A549 (cell line): ENCODE measurements around the gene VHLL. TPM values are rescaled to one million over a fixed set of nuclear protein-coding genes. Genes with fewer than 3 reads are reported as not detected.

Experiments
- ATAC-seq, 2 experiments: fragments of 200-7000 bp in 1 of 2; fragments of >200 bp in 1 of 2; cut with Nextera tagmentation in 1 of 2; cut with Tn5 transposase in 1 of 2; 3 replicates each; pipeline versions ENCODE4 v1.8.0 to v1.9.1; 2018 to 2020; ENCODE audit warnings: mild to moderate bottlenecking in 1 of 2, moderate library complexity in 1 of 2
- CTCF ChIA-PET: fragments of 300-600 bp; sonication (Branson Sonifier 250); formaldehyde crosslinking; extraction: SDS; loops from one replicate; lab custom pipeline; 2021; ENCODE audit warnings: antibody characterized with exemption, inconsistent platforms; lab: Yijun Ruan, JAX
- POLR2A ChIA-PET: fragments of 350-600 bp; formaldehyde crosslinking; extraction: SDS; loops from one replicate; lab custom pipeline; 2021; ENCODE audit warnings: antibody characterized with exemption, inconsistent platforms; lab: Yijun Ruan, JAX
- DNase-seq, 2 experiments: peaks; one replicate each; pipeline versions ENCODE4 v3.0.0 to v3.0.0-alpha.2; 2011 to 2016; ENCODE audit warnings: low read depth in 1 of 2, low spot score in 1 of 2
- FAIRE-seq: peaks from 2 replicates; lab custom pipeline; 2011; peaks lifted over from hg19 to GRCh38; lab: Jason Lieb, UNC
- H3K27ac ChIP-seq, 2 experiments: fragments of >200 bp; sonication (Bioruptor Twin); formaldehyde crosslinking; 3 replicates each; pipeline ENCODE4 v1.5.1; 2016 to 2017
- H3K4me1 ChIP-seq: fragments of >200 bp; sonication (Bioruptor Twin); formaldehyde crosslinking; 3 replicates; pipeline ENCODE4 v1.6.1; 2016
- H3K4me2 ChIP-seq: fragments of >200 bp; sonication (Bioruptor Twin); formaldehyde crosslinking; 3 replicates; pipeline ENCODE4 v1.6.1; 2016
- H3K4me3 ChIP-seq: fragments of >200 bp; sonication (Bioruptor Twin); formaldehyde crosslinking; 3 replicates; pipeline ENCODE4 v1.5.1; 2016
- H3K9me3 ChIP-seq: fragments of >200 bp; sonication (Bioruptor Twin); formaldehyde crosslinking; 3 replicates; pipeline ENCODE4 v1.6.1; 2016
- ESRRA ChIP-seq: fragments of 150-350 bp; IDR thresholded peaks from 2 replicates; pipeline ENCODE4 v1.6.1; 2014; ENCODE audit warnings: mild to moderate bottlenecking, low read length, borderline replicate concordance
- FOSB ChIP-seq: fragments of 250-450 bp; sonication (Bioruptor Pico); IDR thresholded peaks from 2 replicates; pipeline ENCODE4 v1.5.0; 2020; ENCODE audit warnings: mild to moderate bottlenecking, moderate library complexity
- FOSL2 ChIP-seq, 2 experiments: fragments of 450-650 bp in 1 of 2; fragments of >200 bp in 1 of 2; sonication (Bioruptor Twin) in 1 of 2; formaldehyde crosslinking; IDR thresholded peaks; 2 replicates each; pipeline versions ENCODE4 v1.5.0 to v1.6.1; 2016 to 2020; ENCODE audit warnings: mild to moderate bottlenecking in 1 of 2, moderate library complexity in 1 of 2
- GATA3 ChIP-seq: IDR thresholded peaks from 2 replicates; pipeline ENCODE4 v1.6.1; 2012; ENCODE audit warnings: borderline replicate concordance
- HDAC2 ChIP-seq: fragments of 200-600 bp; sonication (generic); IDR thresholded peaks from 2 replicates; pipeline ENCODE4 v1.6.1; 2016
- HOXA7 ChIP-seq: fragments of 250-450 bp; sonication (Bioruptor Pico); IDR thresholded peaks from 2 replicates; pipeline ENCODE4 v1.5.0; 2020; ENCODE audit warnings: mild to moderate bottlenecking, moderate library complexity
- JUN ChIP-seq, 2 experiments: fragments of >200 bp; sonication (Bioruptor Twin); formaldehyde crosslinking; IDR thresholded peaks; 2 replicates in 1 of 2; 3 replicates in 1 of 2; pipeline ENCODE4 v1.6.1; 2016 to 2017
- KDM1A ChIP-seq: fragments of 200-600 bp; sonication (generic); IDR thresholded peaks from 2 replicates; pipeline ENCODE4 v1.6.1; 2016; ENCODE audit warnings: low read depth, mild to moderate bottlenecking
- KDM5A ChIP-seq: fragments of 200-600 bp; sonication (generic); IDR thresholded peaks from 2 replicates; pipeline ENCODE4 v1.6.1; 2016; ENCODE audit warnings: antibody characterized with exemption, mild to moderate bottlenecking
- MAFK ChIP-seq: fragments of 450-650 bp; IDR thresholded peaks from 2 replicates; pipeline ENCODE4 v1.6.1; 2014; ENCODE audit not compliant: partially characterized antibody
- NFE2L2 ChIP-seq: fragments of 150-350 bp; conservative IDR thresholded peaks from 2 replicates; pipeline ENCODE4 v1.6.1; 2014; ENCODE audit warnings: low read length
- NPAS2 ChIP-seq: fragments of 250-450 bp; sonication (Bioruptor Pico); IDR thresholded peaks from 2 replicates; pipeline ENCODE4 v1.8.0; 2022; ENCODE audit warnings: mild to moderate bottlenecking, moderate library complexity, borderline replicate concordance
- POLR2AphosphoS2 ChIP-seq: conservative IDR thresholded peaks from 2 replicates; pipeline ENCODE4 v1.6.1; 2012; ENCODE audit warnings: low read length, improper control_type of control experiment, inconsistent platforms
- RARB ChIP-seq: fragments of 250-450 bp; sonication (Bioruptor Pico); IDR thresholded peaks from 2 replicates; pipeline ENCODE4 v1.8.0; 2021; ENCODE audit warnings: mild to moderate bottlenecking, moderate library complexity
- RCOR1 ChIP-seq: fragments of 150-350 bp; IDR thresholded peaks from 2 replicates; pipeline ENCODE4 v1.6.1; 2014; ENCODE audit warnings: antibody characterized with exemption, low read length, low read depth
- SMC3 ChIP-seq: fragments of >200 bp; sonication (Bioruptor Twin); formaldehyde crosslinking; IDR thresholded peaks from 3 replicates; pipeline ENCODE4 v1.6.1; 2018; ENCODE audit warnings: inconsistent platforms
- TP53 ChIP-seq: fragments of 250-450 bp; sonication (Bioruptor Pico); IDR thresholded peaks from 2 replicates; pipeline ENCODE4 v1.5.0; 2021; ENCODE audit warnings: mild to moderate bottlenecking, moderate library complexity
- ZC3H11A ChIP-seq: fragments of 450-650 bp; IDR thresholded peaks from 2 replicates; pipeline ENCODE4 v1.6.1; 2014; ENCODE audit warnings: antibody characterized with exemption, mild to moderate bottlenecking
- ZNF302 ChIP-seq: fragments of 250-450 bp; sonication (Bioruptor Pico); IDR thresholded peaks from 2 replicates; pipeline ENCODE4 v1.9.0; 2021; ENCODE audit warnings: inconsistent platforms, mild to moderate bottlenecking, moderate library complexity
- ZSCAN20 ChIP-seq: fragments of 250-450 bp; sonication (Bioruptor Pico); IDR thresholded peaks from 2 replicates; pipeline ENCODE4 v1.8.0; 2022; ENCODE audit warnings: mild to moderate bottlenecking, moderate library complexity
- WGBS: methylation state at CpG from one replicate; pipeline ENCODE4 v1.1.6; 2017; ENCODE audit errors: missing lambda C conversion rate; 5-methylcytosine and 5-hydroxymethylcytosine counted together
- polyA plus RNA-seq, 4 experiments: library from polyadenylated mRNA; depleted of rRNA in 3 of 4; stranded (reverse); fragments of >200 nt; fragmentation: RNase III in 1 of 4; extraction: RNeasy Plus Mini Kit Qiagen cat#74134 plus additional on column Dnase treatment in 1 of 4; gene quantifications; 2 replicates in 3 of 4; 3 replicates in 1 of 4; pipeline ENCODE4 v1.2.3, GENCODE V29; 2011 to 2017
- TF ChIP-seq, protein P1 (sequence below): fragments of >200 bp; sonication (Bioruptor Twin); formaldehyde crosslinking; IDR thresholded peaks from 3 replicates; pipeline ENCODE4 v1.5.1; 2016
- TF ChIP-seq, protein P2 (sequence below): IDR thresholded peaks from 2 replicates; pipeline ENCODE4 v1.6.1; 2012
- TF ChIP-seq, protein P3 (sequence below): fragments of 250-450 bp; sonication (Bioruptor Pico); IDR thresholded peaks from 2 replicates; pipeline ENCODE4 v1.5.0; 2020; ENCODE audit warnings: low read depth, mild to moderate bottlenecking, moderate library complexity
- TF ChIP-seq, protein P4 (sequence below): IDR thresholded peaks from 2 replicates; pipeline ENCODE4 v1.6.1; 2012

Gene VHLL
- polyA plus RNA-seq, 2 of the 4 experiments (the other 2 are of a cell fraction): not detected

DNA sequence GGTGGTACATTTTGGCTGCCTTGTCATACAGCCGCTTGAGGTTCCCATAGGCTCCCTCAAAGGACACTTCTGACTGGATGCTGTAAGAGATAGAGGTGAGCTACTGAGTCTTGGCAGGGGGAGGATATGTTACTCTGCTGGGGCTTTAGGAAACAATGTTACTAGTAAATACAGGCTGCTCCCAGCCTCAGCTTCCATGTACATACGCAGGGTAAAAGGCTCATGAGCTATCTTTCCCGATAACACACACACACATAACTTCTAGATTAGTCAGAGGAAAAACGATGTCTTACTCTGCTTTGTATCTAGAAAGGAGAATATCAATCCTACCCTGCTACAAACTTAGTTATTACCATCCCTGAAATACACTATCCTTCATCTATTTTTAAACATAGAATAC lies 30.8 kb downstream of the VHLL start:
- DNase-seq (no peak), FAIRE-seq (no peak), ATAC-seq (no peak)
- Histone ChIP-seq H3K27ac (no peak overlapping the region), H3K4me3 (no peak overlapping the region), H3K4me2 (no peak overlapping the region), H3K4me1 (peaks cover 3% of the 10 kb centered on the region; the same call in 2 of the 3 replicates), H3K9me3 (no peaks in the 10 kb centered on the region)
- CTCF ChIA-PET: interaction anchor here (0.9 to 1.0 kb wide), 2 partner anchors 13 to 172 kb away, joined by 3 to 5 read pairs; no protein-coding TSS in a partner anchor
- 52% methylated on average over 4 of the region's 4 CpGs for WGBS
- TF ChIP-seq, protein P1, sequence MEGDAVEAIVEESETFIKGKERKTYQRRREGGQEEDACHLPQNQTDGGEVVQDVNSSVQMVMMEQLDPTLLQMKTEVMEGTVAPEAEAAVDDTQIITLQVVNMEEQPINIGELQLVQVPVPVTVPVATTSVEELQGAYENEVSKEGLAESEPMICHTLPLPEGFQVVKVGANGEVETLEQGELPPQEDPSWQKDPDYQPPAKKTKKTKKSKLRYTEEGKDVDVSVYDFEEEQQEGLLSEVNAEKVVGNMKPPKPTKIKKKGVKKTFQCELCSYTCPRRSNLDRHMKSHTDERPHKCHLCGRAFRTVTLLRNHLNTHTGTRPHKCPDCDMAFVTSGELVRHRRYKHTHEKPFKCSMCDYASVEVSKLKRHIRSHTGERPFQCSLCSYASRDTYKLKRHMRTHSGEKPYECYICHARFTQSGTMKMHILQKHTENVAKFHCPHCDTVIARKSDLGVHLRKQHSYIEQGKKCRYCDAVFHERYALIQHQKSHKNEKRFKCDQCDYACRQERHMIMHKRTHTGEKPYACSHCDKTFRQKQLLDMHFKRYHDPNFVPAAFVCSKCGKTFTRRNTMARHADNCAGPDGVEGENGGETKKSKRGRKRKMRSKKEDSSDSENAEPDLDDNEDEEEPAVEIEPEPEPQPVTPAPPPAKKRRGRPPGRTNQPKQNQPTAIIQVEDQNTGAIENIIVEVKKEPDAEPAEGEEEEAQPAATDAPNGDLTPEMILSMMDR: no peak
- TF ChIP-seq, protein P2, sequence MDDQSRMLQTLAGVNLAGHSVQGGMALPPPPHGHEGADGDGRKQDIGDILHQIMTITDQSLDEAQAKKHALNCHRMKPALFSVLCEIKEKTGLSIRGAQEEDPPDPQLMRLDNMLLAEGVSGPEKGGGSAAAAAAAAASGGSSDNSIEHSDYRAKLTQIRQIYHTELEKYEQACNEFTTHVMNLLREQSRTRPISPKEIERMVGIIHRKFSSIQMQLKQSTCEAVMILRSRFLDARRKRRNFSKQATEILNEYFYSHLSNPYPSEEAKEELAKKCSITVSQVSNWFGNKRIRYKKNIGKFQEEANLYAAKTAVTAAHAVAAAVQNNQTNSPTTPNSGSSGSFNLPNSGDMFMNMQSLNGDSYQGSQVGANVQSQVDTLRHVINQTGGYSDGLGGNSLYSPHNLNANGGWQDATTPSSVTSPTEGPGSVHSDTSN: no peak
- POLR2A ChIA-PET: interaction anchor here (1.0 kb wide), 1 partner anchor 11 kb away, joined by 3 read pairs; no protein-coding TSS in a partner anchor

DNA sequence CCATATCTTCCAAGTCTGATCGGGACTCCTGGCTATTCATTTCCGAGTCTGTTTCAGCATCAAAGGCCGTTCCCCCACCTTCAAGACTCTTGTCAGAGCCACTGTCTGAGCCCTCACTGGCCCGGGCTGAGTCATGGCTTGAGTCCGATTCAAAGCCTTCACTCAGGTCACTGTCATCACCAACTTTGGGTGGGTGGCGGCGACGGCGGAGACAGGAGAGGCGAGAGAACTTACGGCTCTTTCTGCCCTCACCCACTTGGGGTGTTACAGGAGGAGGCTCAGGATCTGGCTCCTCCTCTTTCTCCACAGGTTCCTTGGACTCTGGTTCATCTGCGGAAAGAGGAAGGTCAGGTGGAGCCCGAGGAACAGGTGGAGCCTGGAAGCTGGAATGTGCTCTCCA lies 33.1 kb downstream of the VHLL start:
- CTCF ChIA-PET: no interaction called here

DNA sequence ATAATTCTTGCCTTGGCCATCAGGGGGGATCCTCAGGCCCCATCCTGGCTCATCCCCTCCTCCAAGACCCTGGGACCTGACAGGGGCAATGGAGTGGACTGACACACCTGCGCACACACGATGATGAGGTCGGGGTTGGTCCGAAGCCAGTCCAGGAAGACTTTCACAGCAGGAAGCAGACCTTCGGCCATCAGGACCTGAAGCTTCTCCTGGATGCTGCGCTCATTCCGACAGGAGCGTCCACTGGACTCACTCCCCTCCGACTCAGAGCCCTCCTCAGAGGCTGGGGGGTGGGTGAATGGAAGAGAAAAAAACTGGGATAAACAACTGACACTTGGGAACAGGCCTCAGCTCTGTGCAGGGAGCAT lies 35.8 kb downstream of the VHLL start:
- H3K9me3 ChIP-seq: no peaks in the 10 kb centered on the region
- no peak overlapping the region for H3K27ac ChIP-seq
- ChIA-PET CTCF (interaction anchor here (1.3 to 4.5 kb wide), 5 partner anchors 9 to 118 kb away, joined by 3 to 25 read pairs (median 5); partner anchors contain the start of gene BGLAP), POLR2A (interaction anchor here (1.6 kb wide), 1 partner anchor 19 kb away, joined by 5 read pairs; the partner anchor contains the start of gene SMG5)
- H3K4me3 ChIP-seq: no peak overlapping the region
- no peak; a peak in 1 of 6 replicates for ATAC-seq
- DNase-seq: no peak
- no peak for FAIRE-seq
- H3K4me1 ChIP-seq: peaks cover 15% of the 10 kb centered on the region
- TF ChIP-seq ESRRA (no peak), KDM5A (no peak), TP53 (CRISPR knock-in tag) (no peak), GATA3 (no peak), FOSB (no peak), ZC3H11A (no peak), KDM1A (no peak), FOSL2 (IDR thresholded peaks at IDR 0.05) (no peak), FOSL2 (CRISPR knock-in tag; IDR thresholded peaks at IDR 0.05) (no peak), ZNF302 (CRISPR knock-in tag) (no peak), POLR2AphosphoS2 (no peak), MAFK (no peak), HDAC2 (no peak)
- TF ChIP-seq, protein P3, sequence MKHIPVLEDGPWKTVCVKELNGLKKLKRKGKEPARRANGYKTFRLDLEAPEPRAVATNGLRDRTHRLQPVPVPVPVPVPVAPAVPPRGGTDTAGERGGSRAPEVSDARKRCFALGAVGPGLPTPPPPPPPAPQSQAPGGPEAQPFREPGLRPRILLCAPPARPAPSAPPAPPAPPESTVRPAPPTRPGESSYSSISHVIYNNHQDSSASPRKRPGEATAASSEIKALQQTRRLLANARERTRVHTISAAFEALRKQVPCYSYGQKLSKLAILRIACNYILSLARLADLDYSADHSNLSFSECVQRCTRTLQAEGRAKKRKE (CRISPR knock-in tag): no peak
- TF ChIP-seq, all 56 proteins: peak for 0
- 89% methylated on average over 9 of the region's 9 CpGs for WGBS
- no peak overlapping the region; the same call in 2 of the 3 replicates for H3K4me2 ChIP-seq

More for the DNA sequence above, 33.1 kb downstream of the VHLL start:
- no peak for ATAC-seq
- POLR2A ChIA-PET: no interaction called here
- peaks cover 15% of the 10 kb centered on the region for H3K4me1 ChIP-seq
- H3K9me3 ChIP-seq: no peaks in the 10 kb centered on the region
- H3K27ac ChIP-seq: no peak overlapping the region
- no peak for FAIRE-seq
- no peak overlapping the region for H3K4me3 ChIP-seq
- no peak overlapping the region for H3K4me2 ChIP-seq
- 92% methylated on average over 13 of the region's 13 CpGs for WGBS
- TF ChIP-seq JUN (IDR thresholded peaks at IDR 0.05): no peak
- TF ChIP-seq SMC3: no peak
- TF ChIP-seq NPAS2: no peak
- no peak for TF ChIP-seq NFE2L2
- no peak for TF ChIP-seq HOXA7
- no peak for TF ChIP-seq ZSCAN20 (CRISPR knock-in tag)
- TF ChIP-seq RCOR1: no peak
- no peak for TF ChIP-seq TP53 (CRISPR knock-in tag)
- TF ChIP-seq, protein P1: no peak
- no peak for TF ChIP-seq ESRRA
- no peak for TF ChIP-seq RARB (CRISPR knock-in tag)
- TF ChIP-seq, protein P4, sequence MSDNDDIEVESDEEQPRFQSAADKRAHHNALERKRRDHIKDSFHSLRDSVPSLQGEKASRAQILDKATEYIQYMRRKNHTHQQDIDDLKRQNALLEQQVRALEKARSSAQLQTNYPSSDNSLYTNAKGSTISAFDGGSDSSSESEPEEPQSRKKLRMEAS: no peak
- TF ChIP-seq, protein P3 (CRISPR knock-in tag): no peak
- TF ChIP-seq KDM5A: no peak
- no peak for DNase-seq
